Stimulated activated CD8-positive, alpha-beta memory T cell treated with anti-CD3 and anti-CD28 coated beads, Interleukin-12 subunit alpha, Interleukin-12 subunit beta, amount 100 ng/mL, for 4 hours (primary cell): ENCODE data around the gene CXADR.

ENCODE experiments used
- DNase-seq: peaks from one replicate; pipeline ENCODE4 v3.0.0-alpha.2; 2020; ENCODE audit warnings: low read depth

CXADR gene

DNA sequence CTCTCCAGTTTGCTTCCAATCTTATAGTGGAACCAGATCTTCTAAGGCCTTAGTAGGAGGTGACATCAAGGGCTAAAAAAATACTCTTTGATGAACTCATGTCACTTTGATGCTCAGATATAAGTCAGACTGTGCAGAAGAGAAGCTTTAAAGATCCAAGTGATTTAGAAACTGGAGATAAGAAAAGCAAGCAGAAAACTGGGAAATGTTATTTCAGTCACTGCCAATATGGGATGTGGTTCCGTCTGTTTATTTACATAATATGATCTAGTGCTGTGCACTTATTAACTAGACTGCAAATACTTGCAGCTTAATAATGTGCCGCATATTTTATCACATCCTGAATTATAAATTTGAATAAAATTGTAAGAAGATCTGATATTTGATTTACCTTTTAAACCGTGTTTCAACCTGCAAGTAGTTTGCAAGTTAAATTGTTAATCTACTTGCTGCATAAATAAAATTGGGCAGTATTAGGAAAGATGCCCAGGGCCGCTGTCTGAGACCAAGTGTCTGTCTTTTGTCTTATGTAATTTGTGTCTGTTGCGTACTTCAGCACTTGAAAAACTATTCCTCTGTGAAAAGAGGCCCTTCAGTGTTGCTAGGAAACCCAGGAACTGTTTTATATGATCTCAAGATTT is 29.6 kb downstream of the CXADR start:
- no peak for DNase-seq

DNA sequence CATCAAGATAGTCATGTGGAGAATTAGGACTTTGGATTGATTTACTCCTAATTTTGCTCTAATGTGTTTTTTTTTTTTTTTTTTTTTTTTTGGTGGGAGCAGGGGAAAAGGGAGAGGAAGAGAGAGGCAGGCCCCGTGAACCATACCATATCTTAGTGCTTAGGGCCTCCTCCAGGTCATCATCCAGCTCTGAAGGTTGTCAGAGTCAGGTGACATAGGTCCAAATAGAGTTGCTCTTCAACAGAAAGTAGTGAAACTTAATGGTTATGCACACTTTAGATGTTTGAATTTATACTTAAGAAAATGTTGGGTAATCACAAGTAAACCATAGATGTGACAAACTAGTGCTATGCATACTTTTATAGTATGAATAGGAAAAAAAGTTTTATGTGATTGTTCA is 32.2 kb downstream of the CXADR start:
- no peak for DNase-seq

DNA sequence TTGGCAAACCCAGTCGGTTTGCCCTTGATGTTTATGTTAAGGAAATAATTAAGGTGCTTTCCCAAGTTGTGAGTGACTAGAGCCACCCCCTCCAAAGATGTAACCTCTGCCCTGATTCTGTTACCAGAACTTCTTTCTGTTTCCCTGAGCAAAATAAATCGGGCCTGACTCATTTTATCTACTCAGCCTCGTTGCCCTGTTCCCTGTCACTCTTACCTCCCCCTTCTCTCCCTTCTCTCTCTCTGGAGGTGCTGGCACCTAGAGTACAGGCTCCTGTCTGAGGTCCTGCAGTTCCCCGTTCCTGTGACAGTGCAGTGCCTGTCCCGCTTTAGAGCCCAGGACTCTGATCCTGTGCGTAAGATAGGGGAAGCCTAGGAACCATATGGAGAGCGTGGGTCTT is 35.4 kb downstream of the CXADR start:
- no peak for DNase-seq

DNA sequence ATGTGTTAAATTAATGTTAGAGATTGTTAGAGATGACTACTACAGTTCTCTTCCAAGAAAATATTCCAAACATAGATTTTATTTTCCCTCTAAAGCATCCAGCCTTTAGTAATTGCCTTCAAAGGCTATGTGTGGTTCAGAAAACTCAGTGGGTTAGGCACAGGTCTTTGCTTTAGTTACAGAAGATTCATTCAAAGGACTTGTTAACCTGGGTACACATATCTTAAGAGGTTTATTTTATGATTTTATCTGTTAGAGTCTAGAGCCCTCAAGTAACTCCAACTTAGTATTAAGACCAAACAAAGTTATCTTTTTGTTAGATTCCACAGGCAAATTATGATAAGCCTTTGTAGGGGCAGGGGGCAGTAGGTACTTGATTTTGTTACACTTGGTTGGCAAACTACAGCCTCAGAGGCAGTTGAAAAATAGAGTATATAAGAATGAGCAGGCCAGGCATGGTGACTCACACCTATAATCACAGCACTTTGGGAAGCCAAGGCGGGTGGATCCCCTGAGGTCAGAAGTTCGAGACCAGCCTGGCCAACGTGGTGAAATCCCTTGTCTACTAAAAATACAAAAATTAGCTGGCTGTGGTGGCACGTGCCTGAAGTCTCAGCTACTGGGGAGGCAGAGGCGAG is 37.9 kb downstream of the CXADR start:
- DNase-seq = no peak

DNA sequence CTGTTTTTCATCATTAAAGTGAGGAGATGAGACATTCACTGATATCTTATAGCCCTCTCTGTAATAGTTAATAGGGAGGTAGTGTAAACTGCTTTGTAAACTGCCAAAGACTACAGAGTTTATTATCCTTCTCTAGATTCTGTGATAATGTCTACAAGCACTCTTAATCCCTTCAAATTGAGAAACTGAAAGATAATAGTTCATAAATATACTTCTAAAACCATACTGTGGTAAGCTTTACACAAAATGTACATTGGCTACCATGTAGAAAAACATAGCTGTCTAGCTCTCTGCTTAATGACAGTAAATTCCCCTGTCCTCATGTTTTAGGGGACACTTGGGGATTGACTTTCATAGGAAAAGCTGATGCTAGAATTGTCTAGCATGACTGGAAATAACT is 39.6 kb downstream of the CXADR start:
- no peak for DNase-seq

DNA sequence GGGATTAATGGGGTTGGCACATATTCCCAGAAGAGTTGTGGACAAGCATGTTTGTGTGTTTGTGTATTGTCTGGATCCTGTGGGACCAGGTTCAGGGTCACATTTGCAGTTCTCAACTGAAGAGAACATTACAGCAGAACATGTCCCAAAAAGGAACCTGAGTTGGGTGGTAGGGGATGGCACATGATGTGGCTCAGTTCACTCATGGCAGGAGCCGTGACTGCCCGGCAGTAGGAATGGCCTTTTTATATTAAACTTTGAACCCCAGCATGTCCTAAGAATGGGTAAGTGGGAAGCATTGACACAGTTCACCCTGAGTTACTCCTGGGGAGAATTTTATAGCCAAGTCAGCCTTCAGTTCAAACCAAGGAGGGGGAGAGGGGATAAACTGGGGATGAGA is 41.3 kb downstream of the CXADR start:
- no peak for DNase-seq

DNA sequence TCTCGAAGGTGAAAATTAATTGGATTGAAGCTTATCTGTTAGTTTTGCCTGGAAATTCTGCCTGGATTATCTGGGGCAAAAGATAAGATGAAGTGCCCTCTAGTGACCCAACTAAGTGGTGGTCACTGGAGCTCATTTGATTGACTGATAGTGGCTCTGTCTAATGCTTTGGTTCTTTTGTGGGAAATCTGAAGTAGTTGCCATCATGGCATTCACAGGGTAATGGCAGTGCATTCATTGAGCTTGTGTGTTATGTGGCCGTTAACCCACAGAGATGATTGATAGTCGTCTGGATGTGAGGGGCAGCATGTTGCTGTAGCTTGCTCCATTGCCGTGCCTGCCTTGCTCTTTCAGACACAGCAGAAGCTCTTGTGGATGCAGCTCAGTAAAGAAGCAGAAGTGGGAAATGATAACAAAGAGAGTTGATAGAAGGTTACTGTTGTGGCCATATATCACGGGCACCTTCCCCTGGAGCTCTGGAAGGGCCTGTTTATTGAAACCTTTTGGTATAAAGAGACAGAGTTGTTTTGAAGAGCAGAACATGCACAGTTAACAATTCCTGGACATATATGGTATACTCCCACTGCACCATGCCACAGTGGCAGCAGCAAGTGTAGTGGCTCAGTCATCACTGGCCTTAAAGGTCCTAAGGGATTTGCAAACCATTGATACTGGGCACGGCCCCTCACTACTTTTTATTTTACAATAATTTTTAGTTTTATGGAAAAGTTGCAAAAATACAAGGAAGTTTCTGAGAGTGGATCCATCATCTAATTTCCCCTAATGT is 42.0 kb downstream of the CXADR start:
- no peak for DNase-seq

DNA sequence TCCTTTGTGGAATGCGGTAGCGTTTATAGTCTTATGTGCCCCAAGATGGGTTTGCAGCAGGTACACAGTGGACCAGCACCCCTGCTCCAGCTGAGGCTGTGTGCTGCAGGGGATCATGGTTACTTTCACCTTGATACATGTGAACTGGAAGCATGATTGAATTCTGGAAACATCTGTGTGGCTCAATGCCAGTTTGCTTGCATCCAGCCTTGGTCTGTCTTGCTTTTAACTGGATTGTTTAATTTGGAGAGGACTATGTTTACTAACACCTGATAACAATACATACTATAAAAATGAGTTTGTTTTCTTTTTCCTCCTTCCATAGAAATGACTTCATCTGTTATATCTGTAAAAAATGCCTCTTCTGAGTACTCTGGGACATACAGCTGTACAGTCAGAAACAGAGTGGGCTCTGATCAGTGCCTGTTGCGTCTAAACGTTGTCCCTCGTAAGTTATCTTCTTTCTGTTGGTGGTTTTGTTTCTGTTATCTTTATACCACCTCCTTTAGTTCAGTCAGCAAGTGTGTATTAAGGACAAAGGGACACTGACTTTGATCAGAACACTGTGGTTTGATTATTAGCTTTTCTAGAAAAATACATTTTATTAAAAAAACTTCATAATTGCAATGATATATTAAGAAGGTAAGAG is 47.7 kb downstream of the CXADR start:
- no peak for DNase-seq

DNA sequence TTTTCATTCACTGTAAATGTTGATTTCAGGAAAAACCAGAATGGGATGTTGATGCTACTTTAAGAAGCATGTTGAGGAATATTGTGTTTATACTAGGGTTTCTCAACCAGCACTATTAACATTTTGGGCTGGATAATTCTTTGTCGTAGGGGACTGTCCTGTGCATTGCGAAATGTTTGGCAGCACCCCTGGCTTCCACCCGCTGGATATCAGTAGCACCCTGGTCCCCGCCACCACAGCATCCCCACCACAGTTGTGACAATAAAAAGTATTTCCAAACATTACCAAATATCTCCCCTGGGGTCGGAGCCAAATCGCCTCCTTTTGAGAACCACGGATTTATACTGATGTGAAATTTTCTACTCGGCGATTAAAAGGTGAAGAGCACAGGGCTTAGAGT is 57.9 kb downstream of the CXADR start:
- no peak for DNase-seq

DNA sequence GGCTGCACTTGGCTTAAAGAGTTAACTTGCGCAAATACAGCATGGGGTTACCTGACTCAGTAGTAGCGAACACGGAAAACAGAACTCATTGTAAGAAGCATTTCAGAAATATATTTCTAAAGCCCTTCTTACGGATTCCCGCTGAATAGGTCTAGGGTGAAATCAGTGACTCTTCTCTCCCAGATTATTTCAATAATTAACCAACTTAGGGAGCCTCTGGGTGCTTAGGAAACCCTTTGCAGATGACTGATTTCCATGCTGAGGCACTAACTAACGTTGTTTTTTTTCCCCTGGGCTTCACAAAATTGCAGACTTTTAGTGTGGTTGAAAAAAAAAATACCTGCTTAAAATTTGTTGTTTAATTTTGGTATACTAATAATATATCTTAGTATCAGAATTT is 59.6 kb downstream of the CXADR start:
- no peak for DNase-seq

DNA sequence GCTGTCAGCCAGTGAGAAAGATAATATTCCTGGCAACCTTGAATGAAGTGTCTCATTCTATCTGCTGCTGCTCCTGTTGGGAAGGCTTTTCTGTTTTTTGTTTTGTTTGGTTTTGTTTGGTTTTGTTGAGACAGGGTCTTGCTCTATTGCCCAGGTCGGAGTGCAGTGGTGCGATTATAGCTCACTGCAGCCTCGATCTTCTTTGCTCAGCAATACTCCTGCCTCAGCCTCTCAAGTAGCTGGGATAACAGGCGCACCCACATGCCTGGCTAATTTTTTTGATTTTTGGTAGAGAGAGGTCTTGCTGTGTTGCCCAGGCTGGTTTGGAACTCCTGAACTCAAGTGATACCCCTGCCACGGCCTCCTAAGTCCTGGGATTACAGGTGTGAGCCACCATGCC is 62.2 kb downstream of the CXADR start:
- no peak for DNase-seq

DNA sequence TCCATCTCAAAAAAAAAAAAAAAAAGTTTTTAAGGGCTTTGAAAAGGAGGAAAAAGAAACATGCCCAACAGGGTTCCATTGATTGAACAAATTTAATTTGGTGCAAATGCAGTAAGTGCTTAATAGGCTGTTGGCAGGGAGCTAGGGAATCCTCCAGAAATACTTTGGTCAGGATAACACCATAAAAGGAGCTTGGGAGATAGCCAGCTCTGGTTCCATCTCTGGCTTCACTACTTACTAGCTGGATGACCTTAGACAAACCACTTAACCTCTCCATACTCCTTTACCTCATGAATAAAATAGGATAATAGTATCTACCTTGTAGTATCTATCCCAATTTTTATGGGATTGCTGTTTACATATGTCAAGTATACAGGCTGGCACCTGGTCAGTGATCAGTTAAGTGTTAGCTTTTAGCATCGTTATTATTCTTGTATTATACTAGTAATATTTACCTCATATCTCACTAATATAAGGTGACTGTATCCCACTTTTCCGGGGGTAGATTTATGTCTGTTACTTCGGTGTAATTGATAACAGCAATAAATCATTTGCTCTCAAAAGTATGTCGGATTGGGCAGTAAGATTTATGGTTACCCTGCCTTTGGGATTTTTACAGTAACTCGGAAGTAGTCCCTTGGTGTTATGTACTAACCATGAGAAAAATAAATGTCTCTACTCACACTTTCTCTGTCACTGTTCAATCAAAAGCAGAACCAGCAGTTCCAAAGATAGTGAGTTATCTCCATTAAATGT is 63.4 kb downstream of the CXADR start:
- no peak for DNase-seq

DNA sequence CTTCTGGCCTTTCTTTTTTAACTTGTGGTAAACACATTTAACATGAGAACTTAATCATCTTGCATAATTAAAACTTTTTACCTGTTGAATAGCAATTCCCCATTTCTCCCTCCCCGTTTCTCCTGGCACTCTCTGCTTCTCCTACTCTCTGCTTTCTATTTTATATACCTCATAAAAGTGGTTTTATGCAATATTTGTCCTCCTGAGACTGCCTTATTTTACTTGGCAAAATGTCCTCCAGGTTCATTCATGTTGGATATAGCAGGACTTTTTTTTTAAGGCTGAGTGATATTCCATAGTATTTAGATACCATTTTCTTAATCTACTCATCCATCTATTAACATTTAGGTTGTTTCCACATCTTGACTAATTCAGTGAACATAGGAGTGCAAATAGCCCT is 64.9 kb downstream of the CXADR start:
- no peak for DNase-seq

DNA sequence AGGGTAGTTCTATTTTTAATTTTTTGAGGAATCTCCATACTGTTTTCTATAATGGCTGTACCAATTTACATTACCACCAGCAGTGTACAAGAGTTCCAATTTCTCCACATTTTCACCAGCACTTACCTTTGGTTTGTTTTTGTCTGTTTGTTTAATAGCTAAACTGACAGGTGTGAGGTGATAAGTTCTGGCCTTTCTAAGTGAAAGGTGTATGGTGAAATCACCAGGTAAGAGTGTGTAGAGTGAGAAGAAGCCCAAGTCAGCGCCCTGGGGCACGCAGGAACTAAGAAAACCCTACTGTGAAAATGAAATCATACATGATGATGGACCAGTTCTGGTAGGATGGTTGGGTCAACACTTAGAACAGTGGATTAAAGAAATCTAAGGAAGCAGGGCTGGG is 65.3 kb downstream of the CXADR start:
- DNase-seq = no peak

DNA sequence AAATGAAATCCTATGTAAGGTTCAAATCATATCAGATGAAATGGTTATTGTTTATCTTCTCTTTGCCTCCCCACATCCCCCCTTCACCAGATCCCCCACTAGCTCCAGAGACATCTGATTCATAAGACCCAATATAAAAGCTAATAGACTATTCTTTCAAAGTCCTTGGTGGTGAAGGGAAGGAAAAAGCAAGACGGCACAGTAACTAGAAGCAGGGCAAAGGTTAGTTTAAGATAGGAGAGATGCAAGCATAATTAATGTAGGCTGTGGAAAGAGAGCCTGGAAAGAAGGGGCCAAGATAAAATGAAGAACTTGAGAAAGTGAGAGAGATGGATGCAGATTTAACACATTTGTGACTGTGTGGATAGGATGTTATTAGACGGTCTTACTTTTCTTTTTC is 66.0 kb downstream of the CXADR start:
- DNase-seq = no peak

DNA sequence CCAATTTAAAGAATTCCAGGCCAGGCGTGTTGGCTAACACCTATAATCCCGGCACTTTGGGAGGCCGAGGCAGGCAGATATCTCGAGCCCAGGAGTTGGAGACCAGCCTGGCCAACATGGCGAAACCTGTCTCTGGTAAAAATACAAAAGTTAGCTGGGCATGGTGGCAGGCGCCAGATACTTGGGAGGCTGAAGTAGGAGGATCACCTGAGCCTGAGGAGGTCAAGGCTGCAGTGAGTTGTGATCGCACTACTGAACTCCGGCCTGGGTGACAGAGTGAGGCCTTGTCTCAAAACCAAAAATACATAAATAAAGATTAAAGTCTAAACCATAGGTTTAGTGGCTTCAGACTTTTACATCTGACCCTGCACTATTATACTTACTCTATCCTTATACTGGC is 67.5 kb downstream of the CXADR start:
- DNase-seq = no peak

DNA sequence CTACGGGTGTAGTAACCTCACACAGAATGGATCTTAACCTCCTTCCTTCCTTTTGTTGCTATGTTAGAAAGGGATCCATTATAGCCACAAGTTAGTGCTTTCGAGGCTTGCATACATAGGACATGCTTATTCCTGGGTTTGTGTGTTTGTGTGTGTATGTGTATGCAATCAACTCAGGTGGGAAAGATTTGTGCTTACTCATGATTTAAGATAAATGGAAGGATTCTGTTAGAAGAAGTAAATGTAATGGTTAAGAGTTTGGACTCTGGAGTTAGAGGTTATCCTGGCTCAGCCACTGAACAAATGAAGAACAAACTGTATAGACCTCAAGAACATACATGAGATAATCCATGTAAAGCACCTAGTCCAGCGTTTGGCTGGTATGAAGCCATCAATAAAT is 71.1 kb downstream of the CXADR start:
- no peak for DNase-seq

DNA sequence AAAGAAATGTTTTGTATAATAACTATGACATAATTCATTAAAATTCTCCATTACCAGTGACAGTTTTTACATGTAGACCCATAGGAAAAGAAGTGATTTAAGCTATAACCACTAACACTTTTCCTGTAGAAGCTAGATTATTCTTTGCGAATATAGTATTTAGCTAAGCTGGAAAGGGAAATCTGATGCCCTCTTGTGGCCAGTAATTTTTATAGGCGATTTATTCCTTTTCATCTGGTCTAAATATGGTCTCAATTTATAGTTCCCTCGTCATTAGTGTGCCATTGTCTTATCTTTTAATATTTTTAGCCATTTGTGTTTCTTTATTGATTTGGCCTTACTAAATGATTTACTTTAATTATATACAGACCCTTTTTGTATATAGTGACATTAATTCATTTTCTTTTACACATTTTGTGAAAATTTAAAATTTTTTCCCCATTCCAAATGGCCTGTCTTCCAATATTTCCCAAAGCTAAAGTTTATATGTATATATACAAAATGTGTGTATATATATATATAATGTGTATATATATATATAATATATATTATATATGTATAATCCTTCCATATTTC is 73.1 kb downstream of the CXADR start:
- no peak for DNase-seq

DNA sequence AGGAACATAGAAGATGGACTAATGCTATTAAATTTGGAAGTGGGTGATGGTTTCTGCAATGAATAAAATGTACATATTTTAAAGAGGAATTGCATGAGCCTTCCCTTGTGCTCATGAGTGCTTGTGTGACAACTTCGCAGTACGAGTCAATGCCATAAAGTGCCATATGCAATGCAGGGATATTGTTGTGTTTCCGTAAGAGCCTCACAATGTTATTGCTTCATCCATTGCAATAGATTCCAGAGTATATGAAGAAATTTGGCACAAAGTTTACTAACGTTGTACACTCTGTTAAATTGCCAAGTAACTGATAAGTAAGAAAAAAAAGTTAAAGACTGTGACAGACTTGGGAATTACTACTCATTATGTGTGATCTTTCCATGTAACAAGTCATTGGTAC is 77.6 kb downstream of the CXADR start:
- DNase-seq = no peak

DNA sequence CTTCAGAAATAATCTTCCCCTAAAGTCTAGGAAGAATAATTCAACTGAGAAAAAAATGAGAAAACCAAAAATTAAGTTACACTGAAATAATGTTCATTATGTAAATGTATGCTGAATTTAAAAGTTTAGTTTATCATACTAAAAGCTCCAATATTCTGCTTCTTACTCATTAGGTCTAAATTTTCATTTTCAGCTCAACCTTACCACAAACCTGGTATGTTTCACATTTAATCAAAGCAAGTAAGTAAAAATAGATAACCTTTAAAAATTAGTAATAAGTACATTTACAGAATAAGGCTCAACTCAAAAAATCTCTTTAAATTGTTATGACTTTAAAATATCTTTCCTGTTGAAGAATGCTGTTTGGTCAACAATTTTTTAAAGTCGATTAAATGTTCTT is 84.8 kb downstream of the CXADR start:
- no peak for DNase-seq

DNA sequence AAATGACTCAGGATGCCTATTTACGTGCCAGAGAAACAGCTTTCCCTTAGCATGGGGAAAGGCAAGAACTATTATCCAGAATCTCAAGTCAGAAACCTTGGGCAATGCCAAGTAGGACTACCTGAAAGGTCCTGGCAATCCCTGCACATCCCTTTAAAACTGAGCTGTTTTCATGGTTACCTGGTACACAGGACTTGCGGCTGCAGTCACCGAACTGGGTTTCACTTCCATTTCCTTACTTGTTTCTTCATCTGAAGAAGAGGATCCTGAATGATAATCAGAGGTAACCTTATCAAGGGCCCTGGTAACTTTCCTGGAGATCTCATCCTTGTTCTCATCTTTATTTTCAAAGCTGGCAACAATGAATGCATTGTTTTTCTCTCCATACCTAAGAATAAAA is 85.6 kb downstream of the CXADR start:
- no peak for DNase-seq

DNA sequence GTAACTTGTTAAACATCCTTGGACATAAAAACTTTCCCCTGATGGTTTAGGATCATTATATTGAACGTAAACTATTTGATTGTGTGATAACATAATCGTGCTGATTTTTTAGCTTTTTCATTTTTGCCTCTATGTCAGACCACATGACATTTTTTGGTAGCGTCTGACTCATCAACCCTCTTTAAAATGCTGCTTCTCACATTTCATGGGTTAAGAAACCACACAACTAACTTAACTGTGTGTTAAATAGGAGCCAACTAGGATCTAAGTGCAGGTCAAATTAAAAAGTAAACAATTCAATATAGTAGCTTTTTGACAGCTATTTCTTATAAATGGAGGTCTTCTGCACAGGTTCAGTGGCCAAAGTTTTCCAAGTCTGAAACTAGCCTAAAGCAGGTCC is 90.0 kb downstream of the CXADR start:
- no peak for DNase-seq
